Lower leg skin (tissue), 4 donors: ENCODE results near the gene DIS3L2. TPM values are rescaled to one million over a fixed set of nuclear protein-coding genes. Genes with fewer than 3 reads are reported as not detected.
"Not testable (repeated sequence)": the region's sequence is repeated elsewhere in the genome, so short reads cannot be mapped to it uniquely, and the experiment has no call there.

Experiments used
- DNase-seq, 2 donors: peaks; one replicate each; pipeline ENCODE4 v3.0.0-alpha.2; 2019; ENCODE audit warnings: low spot score in 2 of 2
- H3K4me3 ChIP-seq: fragments of 200-600 bp; sonication (generic); 2 replicates; pipeline ENCODE4 v1.5.1; 2017; ENCODE audit warnings: mild to moderate bottlenecking, low read depth; ENCODE audit not compliant: poor library complexity, severe bottlenecking
- CTCF ChIP-seq, 3 donors: fragments of 450-650 bp; IDR thresholded peaks; one replicate each; pipeline ENCODE4 v1.5.1; 2016; ENCODE audit warnings: antibody characterized with exemption in 3 of 3, mild to moderate bottlenecking in 3 of 3, moderate library complexity in 2 of 3
- POLR2A ChIP-seq, 2 donors: fragments of 450-650 bp; IDR thresholded peaks; one replicate each; pipeline ENCODE4 v1.6.1; 2016 to 2017; ENCODE audit warnings: antibody characterized with exemption in 2 of 2, mild to moderate bottlenecking in 1 of 2, moderate library complexity in 1 of 2
- WGBS, 2 donors: methylation state at CpG; one replicate each; pipeline ENCODE4 v1.1.5; 2018; 5-methylcytosine and 5-hydroxymethylcytosine counted together
- intact Hi-C: fragments of 100-400 bp; cut with DNase I; formaldehyde crosslinking; loops from one replicate; pipeline ENCODE4 v1.15.0; 2023; ENCODE audit warnings: low total_unique reads
- total RNA-seq, 4 donors: library from RNA; depleted of rRNA; stranded (reverse); fragments of >200 nt; gene quantifications; one replicate each; pipeline ENCODE4 v1.1.0, GENCODE V29; 2016

The DIS3L2 gene
- total RNA-seq, 4 donors from 2014 or later = 26.4 to 39.0 (median 34.4) TPM

- no peak for TF ChIP-seq CTCF (IDR thresholded peaks at IDR 0.05)
- no peak for TF ChIP-seq POLR2A (IDR thresholded peaks at IDR 0.05)
- intact Hi-C loops = loop anchor here (10.0 kb wide), 1 partner anchor 276 kb away; no protein-coding TSS in a partner anchor
- H3K4me3 ChIP-seq = no peak overlapping the region
- DNase-seq = no peak
Observed at GRCh38 chr2:232028631-232029030, 67.1 kb downstream of the DIS3L2 start.

- WGBS, 2 donors = 72 to 94% methylated on average over 4 of the region's 4 CpGs
- intact Hi-C loops = loop anchor here (10.0 kb wide), 1 partner anchor 275 kb away; no protein-coding TSS in a partner anchor
- no peak for DNase-seq
- no peak overlapping the region for H3K4me3 ChIP-seq
- TF ChIP-seq CTCF (IDR thresholded peaks at IDR 0.05) (no peak), POLR2A (IDR thresholded peaks at IDR 0.05) (no peak)
Observed at GRCh38 chr2:232029346-232029745, 67.8 kb downstream of the DIS3L2 start.

GRCh38 chr2:232030229-232030628 lies 68.7 kb downstream of the DIS3L2 start:
- no peak overlapping the region for H3K4me3 ChIP-seq
- TF ChIP-seq CTCF (IDR thresholded peaks at IDR 0.05) (no peak), POLR2A (IDR thresholded peaks at IDR 0.05) (no peak)
- DNase-seq = no peak
- WGBS, 2 donors = 80 to 90% methylated on average over 2 of the region's 2 CpGs
- intact Hi-C loops = no loop called here

- H3K4me3 ChIP-seq, DNase-seq, intact Hi-C loops: not testable (repeated sequence)
- WGBS, 2 donors = 98% methylated on average over 2 of the region's 2 CpGs
Observed at GRCh38 chr2:232035292-232035691, 73.8 kb downstream of the DIS3L2 start.

GRCh38 chr2:232036876-232037275 lies 75.4 kb downstream of the DIS3L2 start:
- 91 to 97% methylated on average over 4 of the region's 4 CpGs for WGBS, 2 donors
- H3K4me3 ChIP-seq, DNase-seq, intact Hi-C loops: not testable (repeated sequence)

GRCh38 chr2:232038251-232038880 lies 76.9 kb downstream of the DIS3L2 start:
- intact Hi-C loops = no loop called here
- H3K4me3 ChIP-seq = no peak overlapping the region
- no peak for TF ChIP-seq CTCF (IDR thresholded peaks at IDR 0.05)
- TF ChIP-seq POLR2A (IDR thresholded peaks at IDR 0.05) = no peak
- 78 to 86% methylated on average over 1 of the region's 1 CpG for WGBS, 2 donors
- DNase-seq = no peak

DNA sequence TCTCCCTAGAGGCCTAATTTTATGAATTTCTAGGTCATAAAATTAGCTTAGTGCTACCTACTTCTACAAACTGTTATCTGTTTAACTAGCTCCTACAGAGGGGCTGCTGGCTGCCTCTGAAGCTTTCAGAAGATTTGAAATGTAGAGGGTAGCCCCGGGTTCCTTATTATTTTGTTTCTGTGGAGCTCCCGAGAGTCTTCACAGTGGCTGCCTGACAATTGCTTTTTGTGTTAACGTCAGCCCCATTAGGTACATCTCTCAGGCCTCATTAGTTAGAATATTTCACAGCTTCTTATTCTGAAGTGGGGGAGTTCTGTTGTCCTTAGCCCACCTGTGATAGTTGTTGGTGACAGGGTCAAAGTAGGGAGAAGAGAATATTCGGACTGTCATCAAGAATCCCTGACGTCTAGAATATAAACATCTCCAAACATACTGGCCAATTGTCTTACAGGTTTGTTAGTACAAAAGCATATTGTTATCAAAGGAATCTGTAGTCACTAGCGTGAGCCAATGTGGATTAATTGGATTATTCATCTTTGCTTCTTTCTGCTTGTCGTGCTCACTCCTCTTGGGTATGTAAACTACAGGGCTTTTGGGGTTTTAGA lies 77.5 kb downstream of the DIS3L2 start:
- intact Hi-C loops = no loop called here
- WGBS, 2 donors = 81 to 82% methylated on average over 7 of the region's 7 CpGs
- TF ChIP-seq POLR2A (IDR thresholded peaks at IDR 0.05) (no peak), CTCF (IDR thresholded peaks at IDR 0.05) (no peak)
- H3K4me3 ChIP-seq = no peak overlapping the region
- no peak for DNase-seq
